GM18499 (cell line): Measurements from ENCODE around the gene RPS6KA2.

Source experiments
- ATAC-seq: cut with Tn5 transposase; IDR thresholded peaks from one replicate; pipeline ENCODE4 v1.9.1; 2021; ENCODE audit warnings: moderate number of reproducible peaks; ENCODE audit not compliant: insufficient read depth, unreplicated experiment

Gene RPS6KA2

DNA sequence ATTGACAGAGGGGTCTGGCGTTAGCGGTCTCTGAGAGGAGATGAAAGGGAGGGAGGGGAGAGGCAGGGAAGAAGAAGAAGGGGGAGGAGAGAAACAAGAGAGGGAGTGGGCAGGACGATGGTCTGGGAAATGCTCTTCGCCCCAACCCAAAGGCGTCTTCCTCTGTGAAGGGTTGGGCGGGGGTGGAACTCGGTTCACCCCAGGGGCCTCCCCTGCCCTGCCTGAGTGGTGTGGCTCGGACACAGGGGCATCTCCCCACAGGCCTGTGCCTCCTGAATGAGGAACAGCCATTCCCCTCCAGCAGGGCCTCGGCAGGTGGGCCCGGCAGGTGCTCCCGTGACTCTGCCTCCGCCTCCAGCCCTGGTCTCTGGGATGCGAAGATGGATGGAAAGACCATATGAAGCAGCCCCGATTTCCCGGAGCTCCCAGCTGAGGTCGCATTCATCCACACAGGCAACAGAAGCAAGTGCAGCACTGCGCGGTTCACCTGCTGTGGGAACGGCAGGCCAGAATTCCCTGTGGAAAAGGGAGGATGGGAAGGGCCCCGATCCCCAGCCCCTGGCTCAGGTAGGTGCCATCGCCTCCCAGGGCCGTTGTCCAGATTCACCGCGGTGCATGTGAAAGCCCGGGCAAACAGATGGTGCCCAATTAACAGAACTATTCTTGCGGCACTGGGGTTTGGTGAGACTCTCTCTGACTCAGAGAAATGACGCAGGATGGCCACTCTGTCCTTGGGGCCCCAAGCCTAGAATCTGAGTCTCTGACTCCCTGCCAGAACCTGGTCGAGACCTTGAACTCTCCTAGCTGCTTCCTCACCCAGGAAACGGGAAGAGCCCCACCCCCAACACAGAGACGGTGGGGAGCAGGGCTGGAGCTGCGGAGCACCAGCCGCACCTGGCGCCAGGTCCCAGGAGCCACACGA is 29.4 kb upstream of the RPS6KA2 start:
- ATAC-seq = no peak

DNA sequence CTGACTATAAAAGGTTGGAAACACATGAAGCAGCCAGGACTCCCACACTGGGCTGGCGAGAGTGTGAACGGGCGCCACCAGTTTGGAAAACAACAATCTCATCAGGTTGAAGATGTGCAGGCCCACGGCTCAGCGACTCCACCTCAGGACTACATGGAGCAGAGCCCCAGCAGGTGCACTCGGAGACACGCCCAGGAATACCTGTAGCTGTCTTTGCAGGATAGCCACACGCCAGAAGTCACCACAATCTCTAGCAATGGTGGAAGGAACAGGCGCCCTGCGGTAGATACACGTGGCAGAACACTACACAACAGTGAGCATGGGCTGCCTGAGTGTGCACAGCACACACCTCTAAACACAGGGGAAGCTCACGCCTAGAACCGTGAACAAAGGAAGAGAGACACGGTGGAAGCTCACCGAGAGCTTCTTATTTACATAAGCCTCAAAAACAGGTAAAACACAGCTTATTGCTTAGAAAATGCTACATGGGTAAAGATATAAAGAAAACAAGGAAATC is 28.7 kb upstream of the RPS6KA2 start:
- ATAC-seq = no peak

DNA sequence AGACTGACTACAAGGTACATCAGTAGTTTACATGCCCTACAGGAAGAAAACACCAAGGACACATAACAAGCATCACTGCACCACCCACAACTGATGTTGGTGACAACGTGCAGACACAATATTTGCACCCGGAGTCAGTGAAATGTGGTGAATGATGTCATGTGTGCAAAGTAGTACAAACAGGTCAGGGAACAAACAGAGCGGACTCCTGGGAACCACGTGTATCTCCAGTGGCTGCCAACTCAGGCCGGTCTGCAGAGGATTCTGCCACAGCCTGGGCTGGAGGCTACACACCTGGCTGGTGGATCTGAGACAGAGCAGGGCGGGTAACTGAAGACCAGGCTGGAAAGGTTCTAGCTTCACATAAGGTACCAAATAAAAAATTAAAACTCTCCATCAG is 28.2 kb upstream of the RPS6KA2 start:
- no peak for ATAC-seq

DNA sequence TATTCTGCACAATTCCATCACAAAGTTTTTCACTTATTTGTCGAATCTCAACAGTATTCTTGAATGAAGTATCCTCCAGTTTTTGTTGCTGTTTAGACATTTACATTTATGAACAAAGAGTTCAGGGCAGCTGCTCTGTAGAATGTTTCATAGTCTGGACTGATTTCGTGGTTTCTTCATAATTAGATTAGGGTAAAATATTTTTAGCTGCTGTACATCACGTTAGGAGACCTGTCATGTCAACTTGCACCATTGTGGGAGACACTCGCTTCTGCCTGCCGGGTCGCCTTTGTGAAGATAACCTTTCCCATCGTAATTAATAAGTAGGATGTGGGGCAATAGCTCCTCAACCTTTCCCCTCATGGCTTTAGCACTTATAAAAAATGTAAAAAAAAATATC is 27.5 kb upstream of the RPS6KA2 start:
- no peak for ATAC-seq

DNA sequence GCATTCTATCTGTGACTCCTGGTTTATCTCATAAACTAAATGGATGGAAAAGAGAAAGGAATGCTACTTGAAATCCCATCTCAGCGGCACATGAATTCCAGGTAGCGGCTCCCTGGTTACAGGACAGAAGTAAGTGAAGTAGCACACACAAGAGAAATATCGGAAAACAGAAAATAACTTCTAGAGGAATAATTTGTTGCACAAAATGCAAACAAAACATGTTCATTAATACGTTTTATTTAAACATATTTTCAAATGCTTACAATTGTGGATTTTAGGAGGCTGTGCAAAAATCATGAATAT is 26.5 kb upstream of the RPS6KA2 start:
- no peak for ATAC-seq

DNA sequence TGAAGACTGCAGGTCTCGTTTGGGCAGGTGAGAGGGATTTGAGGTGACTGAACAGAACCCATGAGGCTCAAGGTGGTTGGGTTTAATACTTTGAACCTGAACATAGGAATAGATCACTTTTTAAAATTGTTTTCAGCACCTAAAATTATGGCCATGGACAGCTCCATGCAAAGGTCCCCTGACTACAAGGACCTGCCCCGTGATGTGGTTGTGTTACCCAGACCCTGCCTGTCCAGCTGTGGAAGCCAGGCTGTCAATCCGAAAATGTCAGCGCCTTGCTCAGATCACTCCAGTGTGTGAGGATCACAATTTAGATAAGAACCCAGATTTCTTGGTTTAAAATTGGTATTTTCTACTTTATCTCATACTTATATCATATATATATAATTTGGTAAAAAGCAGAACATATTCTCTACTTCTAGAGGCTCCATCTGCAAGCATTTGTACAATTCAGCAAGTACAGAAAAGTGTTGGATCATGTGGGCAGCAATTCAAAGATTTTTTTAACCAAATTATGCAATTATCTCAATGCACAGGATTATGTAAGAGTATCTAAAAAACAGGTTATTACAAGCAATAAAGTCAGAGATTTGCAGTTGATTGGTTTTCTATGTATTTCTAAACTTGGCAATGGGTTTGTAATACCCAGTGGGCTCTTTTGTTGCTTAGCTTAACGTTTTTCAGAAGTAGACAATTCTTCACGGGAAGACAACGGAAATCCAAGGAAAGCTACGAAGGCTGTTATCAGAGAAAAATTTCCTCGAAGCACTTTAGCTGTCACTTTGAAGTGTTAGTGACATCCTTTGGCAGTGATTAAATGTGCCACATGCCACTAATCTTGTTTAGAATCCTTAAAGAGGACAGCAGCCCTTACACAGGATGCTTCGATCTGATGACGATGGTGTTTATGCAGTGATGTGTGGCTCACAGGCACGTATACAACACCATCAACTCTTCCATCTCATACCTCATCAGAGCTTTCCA is 24.1 kb upstream of the RPS6KA2 start:
- no peak for ATAC-seq

DNA sequence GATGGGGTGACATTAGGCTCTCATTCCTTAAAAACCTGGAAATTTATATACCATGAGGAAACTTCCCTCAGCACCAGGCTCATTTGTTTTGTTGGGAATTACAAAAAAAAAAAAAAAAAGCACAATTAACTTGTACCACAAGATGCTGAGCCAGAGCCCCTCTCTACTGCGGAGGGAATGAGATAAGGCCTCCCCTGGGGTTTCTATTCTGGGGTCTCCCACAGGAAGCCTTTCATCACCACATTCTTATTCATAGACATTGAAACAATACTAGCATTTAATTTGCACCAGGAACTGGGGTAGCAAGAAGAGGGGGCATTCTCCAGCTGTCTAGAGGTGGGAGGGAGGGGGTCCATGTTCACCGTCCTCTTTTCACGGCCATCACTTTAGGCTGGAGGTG is 23.0 kb upstream of the RPS6KA2 start:
- no peak for ATAC-seq

DNA sequence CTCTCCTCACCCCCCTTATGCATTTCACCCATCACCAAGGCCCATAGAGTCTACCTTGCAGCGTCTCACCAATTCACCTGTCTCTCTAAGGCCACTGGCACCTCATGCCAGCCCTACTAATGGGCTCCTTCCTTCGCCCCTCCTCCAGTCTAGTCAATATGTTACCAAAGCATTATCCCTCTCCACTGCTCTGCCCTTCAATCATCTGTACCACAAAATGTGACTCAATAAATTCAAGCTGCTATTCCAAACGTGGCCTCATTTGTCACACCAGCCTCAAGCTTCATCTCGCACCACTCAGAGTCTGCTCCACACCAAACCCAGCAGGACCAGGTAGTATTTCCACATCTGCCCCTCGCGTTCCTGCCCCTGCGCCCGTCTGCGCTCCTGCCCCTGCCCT is 21.8 kb upstream of the RPS6KA2 start:
- no peak for ATAC-seq

DNA sequence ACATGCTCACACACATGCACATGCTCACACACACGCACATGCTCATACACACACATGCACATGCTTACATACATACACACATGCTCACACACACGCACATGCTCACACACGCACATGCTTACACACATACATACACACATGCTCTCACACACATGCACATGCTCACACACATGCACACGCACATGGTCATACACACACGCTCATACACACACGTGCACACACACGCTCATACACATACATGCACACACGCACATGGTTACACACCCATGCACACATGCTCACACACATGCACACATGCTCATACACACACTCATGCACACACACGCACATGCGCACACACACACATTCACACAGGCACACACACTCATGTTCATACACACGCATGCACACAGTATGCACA is 20.8 kb upstream of the RPS6KA2 start:
- ATAC-seq = no peak

DNA sequence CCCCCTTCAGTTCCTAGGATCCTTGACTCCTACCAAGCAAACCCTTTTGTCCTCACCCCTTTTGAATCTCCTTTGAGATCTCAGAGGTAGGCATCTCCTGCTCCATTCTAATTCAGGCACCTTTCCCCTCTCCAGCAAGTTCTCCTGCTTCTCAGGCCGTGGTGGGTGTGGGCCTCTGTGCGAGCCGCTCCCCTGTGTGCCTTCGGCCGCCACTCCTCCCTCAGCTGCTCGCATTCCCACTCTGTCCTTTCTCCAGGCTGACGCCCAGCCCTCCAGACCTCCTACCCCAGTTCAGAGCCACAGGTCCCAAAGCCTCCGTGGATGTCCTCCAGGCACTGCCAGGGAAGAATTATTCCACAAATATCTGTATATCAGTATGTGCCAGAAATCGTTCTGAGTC is 19.7 kb upstream of the RPS6KA2 start:
- no peak for ATAC-seq

DNA sequence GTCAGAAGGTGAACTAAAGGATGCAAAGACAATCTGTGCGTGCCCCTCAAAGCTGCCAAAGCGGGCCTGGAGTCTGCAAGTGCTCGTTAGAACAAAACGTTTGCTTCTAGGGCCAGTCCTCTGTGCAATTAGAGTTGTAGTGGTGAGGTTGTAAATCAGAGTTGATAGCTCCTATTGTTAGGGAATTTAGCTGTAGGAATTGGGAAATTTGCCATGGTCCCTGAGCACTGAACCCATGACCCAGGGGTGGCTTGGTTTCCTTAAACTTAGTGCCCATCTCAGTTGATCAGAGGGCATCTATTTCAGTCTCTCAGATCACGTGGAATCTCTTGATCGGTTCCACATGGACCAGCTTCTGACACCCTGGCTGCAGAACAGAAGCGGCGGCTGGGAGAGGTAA is 18.8 kb upstream of the RPS6KA2 start:
- ATAC-seq = no peak

DNA sequence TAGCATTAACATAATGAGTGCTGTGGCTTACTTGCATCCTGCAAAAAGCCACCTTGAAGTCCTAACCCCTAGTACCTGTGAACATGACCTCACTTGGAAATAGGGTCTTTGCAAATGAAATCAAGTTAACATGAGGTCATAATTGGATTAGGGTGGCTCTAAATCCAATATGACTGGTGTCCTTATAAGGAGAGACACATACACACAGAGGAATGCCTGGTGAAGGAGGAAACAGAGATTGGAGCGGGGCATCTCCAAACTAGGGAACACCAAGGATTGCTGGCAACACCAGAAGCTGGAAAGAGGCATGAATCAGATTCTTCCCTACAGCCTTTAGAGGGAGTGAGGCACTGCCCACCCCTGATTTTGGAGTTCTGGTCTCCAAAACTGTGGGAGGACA is 17.6 kb upstream of the RPS6KA2 start:
- ATAC-seq = no peak

DNA sequence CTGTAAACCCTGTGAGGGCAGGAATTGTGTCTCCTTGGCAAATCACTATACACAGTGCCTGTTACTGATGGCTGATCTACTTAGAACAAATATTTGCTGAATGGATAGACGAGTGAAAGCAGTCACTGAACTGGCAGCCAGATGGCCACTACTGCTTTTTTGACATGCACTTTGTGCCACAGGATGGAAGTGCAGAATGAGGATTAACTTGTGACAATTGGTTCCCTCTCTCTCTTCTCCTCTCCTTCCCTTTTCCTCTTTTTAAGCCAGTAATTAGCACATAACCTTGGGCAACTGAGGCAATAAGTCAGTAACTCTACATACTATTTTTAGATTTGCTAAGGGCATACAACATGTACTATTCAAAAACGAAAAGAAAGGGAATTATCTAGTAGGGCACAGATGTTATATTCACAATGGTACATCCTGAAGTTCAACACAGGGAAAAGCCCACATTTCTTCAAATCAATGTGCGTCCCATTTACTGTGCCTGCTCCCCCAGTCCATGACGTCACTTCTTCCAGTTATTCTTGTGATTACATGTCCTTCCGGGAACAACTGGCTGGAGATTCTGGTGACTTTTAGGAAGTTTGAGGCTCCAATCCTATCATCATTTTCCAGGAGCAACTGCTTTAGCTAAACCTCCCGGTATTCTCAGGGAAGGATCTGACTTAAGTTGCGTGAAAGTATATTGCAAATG is 17.0 kb upstream of the RPS6KA2 start:
- ATAC-seq = no peak

DNA sequence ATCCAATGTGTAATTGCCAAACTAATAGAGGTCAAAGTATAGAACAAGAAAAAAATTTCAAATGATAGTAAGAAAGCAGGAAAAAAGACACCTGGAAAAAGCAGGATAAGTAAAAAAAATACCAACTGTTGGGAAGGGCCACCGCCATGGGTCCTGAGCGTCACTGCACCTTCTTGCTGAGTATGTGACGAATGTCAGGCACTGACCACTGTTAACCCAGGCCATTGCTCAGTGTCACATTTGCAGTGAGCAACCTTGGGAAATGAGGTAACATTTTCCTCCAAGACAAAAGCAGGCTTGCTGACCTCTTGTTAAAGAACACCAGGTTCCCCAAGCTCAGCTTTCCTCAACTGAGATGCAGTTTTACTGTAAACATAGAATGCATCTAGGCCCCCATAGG is 15.6 kb upstream of the RPS6KA2 start:
- ATAC-seq = no peak

DNA sequence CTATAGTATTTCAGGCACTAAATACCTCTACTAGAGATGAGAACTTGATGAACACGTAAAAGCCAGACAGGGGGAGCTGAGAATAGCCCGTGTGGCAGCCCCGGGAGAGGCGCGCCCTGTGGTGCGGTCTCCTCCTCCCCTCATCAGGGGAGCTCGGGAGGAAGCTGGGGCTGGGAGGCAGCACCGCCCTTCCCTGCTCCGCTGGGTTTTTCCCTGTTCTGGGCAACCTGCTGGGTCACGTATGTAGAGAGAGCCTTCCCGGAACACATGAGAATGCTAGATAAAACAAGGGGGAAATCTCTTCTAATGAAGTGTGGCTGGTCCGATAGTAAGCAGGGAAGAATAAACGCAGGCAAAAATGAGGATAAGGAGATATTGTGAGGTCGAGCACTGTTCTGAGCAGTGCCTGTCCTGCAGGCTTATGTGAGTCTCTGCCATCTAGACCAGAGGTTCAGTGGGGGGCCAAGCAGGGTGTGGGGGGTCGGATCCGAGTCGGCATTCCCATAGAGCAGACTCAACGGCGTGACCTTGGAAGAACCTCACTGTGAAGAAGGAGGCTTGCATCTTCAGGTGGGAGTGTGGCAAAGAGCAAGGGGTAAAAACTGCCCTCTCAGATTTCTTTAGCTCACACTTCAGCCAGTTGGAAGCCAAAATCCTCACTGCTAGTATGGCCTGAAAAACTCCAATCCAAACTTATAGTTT is 13.4 kb upstream of the RPS6KA2 start:
- ATAC-seq = no peak

DNA sequence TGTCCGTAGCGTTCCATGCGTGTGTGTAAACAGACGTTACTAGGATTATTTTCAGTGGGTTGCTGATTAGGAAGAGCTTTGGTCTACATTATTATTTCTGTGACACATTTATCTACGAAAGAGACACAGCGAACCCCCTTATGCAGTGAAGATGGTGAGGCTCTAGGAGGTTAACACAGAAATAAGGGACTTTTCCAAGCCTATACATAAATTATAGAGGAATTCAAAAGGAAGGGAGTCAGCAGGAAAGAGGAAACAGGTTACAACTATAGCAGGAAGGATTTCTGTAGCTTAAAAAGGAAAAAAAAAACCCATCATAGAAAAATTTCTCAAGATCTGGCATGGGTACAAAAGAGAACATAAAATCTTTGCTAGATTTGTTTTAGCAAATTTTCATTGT is 12.9 kb upstream of the RPS6KA2 start:
- ATAC-seq = no peak

DNA sequence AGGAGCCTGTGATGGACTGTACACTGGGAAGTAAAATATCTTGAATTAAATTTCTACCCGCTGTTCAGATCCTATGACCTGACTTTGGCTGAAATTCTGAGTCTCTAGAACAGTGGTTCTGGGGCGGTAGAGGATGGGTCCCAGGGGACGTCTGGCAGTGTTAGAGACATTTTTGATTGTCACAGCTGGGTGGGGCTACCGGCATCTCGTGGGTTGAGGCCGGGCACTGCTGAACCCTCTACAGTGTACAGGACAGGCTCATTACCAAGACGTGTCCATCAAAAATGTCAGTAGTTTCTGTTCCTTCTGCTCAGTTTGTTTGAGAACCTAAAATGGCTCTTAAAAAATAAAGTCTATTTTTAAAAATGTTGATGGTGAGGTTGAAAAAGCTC is 11.5 kb upstream of the RPS6KA2 start:
- no peak for ATAC-seq

DNA sequence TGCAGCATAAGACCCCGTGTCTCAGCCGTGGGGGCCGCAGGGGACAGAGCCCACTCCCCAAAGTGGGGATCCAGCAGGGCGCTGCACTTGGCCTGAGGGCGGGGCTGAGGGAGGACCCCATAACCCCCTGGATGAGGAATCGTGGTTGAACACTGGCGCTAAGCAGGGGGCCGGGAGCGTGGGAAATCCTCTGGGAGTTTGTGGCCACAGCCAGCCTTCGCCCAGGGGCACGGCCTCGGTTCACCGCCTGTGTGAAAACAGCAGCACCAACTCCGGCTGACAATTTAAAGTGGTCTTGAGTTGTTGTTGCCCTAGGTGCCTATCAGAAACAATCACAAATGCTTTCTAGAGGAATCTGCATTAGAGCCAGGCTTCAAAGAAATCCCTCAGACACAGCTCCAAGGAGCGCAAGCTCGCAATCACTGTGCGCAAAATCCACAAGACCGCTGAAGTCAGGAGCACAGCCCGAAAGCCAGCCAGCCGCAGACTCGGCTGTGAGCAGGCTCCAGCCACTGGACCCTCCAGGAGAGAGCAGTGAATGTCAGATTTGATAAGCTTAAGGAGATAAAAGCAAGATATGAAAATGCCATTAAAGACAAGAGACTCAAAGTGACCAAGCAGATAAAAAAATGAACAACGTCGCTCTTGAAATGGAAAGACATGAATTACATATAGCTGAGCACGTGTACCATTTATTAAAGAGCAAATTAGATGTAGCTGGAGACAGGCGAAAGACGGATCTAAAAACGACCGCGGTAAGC is 10.9 kb upstream of the RPS6KA2 start:
- ATAC-seq = no peak

DNA sequence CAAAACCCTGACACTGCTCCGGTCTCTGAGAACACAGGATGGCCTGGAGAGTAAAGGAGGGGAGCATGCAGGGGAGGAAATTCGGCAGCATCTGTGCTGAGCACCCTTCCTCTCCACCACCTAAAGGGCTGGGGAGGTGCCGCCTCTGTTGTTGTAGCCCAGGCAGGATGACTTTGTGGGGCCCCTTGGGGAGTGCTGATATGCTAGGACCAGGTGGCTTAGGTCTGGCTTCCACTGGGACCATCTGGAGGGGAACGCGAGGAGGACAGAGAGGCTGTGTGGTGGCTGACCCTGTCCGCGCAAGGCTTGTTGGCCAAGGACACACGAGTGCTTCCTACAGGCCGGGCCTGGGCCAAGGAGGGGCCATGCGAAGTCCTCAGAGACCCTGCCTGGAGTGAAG is 9.9 kb upstream of the RPS6KA2 start:
- ATAC-seq = no peak
